Prostate gland (tissue), 2 donors: ENCODE measurements around the gene CHEK1.

Source experiments
- CTCF ChIP-seq, 4 experiments: fragments of 200-600 bp in 2 of 4; fragments of 450-650 bp in 2 of 4; sonication (generic) in 2 of 4; IDR thresholded peaks; 1 replicate in 3 of 4; 2 replicates in 1 of 4; pipeline ENCODE4 v1.5.1; 2016 to 2019; ENCODE audit warnings: antibody characterized with exemption in 4 of 4, mild to moderate bottlenecking in 2 of 4, moderate library complexity in 2 of 4
- POLR2A ChIP-seq: fragments of 450-650 bp; IDR thresholded peaks from one replicate; pipeline ENCODE4 v1.6.1; 2016; ENCODE audit warnings: antibody characterized with exemption, mild to moderate bottlenecking
- POLR2AphosphoS5 ChIP-seq: sonication (generic); formaldehyde crosslinking; IDR thresholded peaks from one replicate; pipeline ENCODE4 v1.6.1; 2017; ENCODE audit warnings: antibody characterized with exemption

- TF ChIP-seq POLR2A (no peak), CTCF (IDR thresholded peaks at IDR 0.05) (no peak), POLR2AphosphoS5 (no peak)
Observed at GRCh38 chr11:125625225-125625629, 264 bp downstream of the CHEK1 start.
